Adipocyte (in vitro differentiated cells): ENCODE measurements around the gene SVOPL.
A peak's percentile ranks its signal among the peaks of the same experiment; 100 is the strongest.
"Not testable (repeated sequence)": the region's sequence is repeated elsewhere in the genome, so short reads cannot be mapped to it uniquely, and the experiment has no call there.

Source experiments
- DNase-seq: peaks from one replicate; pipeline ENCODE4 v3.0.0-alpha.2; 2015; ENCODE audit warnings: low read depth
- H3K27me3 ChIP-seq: replicated peaks from 2 replicates; pipeline ENCODE4 v1.7.0; 2013; ENCODE audit warnings: mild to moderate bottlenecking, low read length, moderate library complexity; ENCODE audit not compliant: control insufficient read depth, insufficient read depth
- H3K36me3 ChIP-seq: 2 replicates; pipeline ENCODE4 v1.7.0; 2013; ENCODE audit warnings: low read length, mild to moderate bottlenecking, moderate library complexity; ENCODE audit not compliant: control insufficient read depth, insufficient read depth, severe bottlenecking
- H3K4me1 ChIP-seq: 2 replicates; pipeline ENCODE4 v1.7.0; 2013; ENCODE audit warnings: mild to moderate bottlenecking, low read length, moderate library complexity; ENCODE audit not compliant: control insufficient read depth, insufficient read depth
- H3K4me3 ChIP-seq: 2 replicates; pipeline ENCODE4 v1.7.0; 2013; ENCODE audit warnings: mild to moderate bottlenecking, low read length, moderate library complexity
- H3K9ac ChIP-seq: 2 replicates; pipeline ENCODE4 v1.7.0; 2013; ENCODE audit warnings: mild to moderate bottlenecking, low read length, moderate library complexity
- H3K9me3 ChIP-seq: 2 replicates; pipeline ENCODE4 v1.7.0; 2013; ENCODE audit warnings: mild to moderate bottlenecking, low read length, moderate library complexity; ENCODE audit not compliant: control insufficient read depth

Gene SVOPL

DNA sequence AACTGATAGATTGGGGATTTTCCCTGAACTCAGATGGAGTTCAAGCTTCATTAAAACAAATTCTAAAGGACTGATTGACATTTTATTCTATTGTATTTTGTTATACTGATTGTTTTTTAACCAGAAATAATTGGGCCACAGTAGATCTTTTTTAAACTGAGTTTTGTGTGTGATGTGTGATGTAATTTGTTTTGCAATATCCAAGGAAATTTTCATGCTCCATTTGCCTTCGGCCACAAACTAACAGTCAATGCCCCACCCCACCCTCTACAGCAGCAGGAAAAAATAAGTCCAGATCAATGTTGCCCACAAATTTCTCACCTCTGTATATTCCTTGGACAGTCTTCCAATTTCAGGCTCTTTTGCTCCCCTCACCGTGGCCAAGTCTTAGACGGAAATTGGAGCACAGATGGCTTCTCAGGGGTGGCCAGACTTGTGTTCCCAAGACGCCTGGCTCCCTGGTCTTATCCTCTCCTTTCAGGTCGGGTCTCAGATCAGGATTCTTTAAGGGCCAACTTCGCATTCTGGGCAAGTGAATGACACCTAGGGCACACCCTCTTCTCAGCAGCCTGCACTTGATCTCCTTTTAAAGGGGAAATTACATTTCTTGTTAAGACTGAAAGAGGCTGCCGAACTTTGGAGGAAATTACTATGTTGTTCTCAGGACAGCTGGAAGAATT lies at the start of gene SVOPL:
Gene SVOPL (minus strand): TSS at position 506 of the 680 bp plus-strand sequence. CDS start 22,317 bp downstream, outside the sequence.
- no peaks in the 10 kb centered on the region for H3K36me3 ChIP-seq
- H3K9me3 ChIP-seq = no peaks in the 10 kb centered on the region
- DNase-seq = no peak
- no peak within 1 kb of the TSS for H3K9ac ChIP-seq
- H3K4me3 ChIP-seq = no peak within 1 kb of the TSS
- no peaks in the 10 kb centered on the region for H3K27me3 ChIP-seq
- H3K4me1 ChIP-seq = no peaks in the 10 kb centered on the region

DNA sequence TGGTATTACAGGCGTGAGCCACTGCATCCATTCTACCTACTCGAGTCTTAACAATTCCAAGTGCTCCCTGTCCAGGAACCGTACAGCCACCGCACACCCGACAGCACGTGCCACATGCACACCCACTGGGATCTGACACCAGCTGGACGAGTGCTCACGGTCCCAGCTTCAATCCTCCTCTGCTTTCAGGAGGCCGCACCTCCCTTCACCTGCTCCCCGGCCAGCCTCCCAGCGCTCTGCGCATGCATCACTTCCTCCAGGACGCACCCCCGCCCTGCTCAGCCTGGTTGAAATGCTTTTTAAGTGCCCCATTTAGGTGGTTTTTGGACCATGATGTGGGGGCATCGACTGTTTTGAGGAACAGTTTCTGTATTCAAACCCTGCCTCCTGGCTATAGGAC lies 49.3 kb upstream of the SVOPL start:
- Histone ChIP-seq H3K36me3 (no peaks in the 10 kb centered on the region), H3K4me3 (no peak overlapping the region), H3K27me3 (peaks cover 8% of the 10 kb centered on the region), H3K9ac (no peak overlapping the region), H3K4me1 (no peaks in the 10 kb centered on the region), H3K9me3 (peaks cover 2% of the 10 kb centered on the region)
- no peak for DNase-seq

DNA sequence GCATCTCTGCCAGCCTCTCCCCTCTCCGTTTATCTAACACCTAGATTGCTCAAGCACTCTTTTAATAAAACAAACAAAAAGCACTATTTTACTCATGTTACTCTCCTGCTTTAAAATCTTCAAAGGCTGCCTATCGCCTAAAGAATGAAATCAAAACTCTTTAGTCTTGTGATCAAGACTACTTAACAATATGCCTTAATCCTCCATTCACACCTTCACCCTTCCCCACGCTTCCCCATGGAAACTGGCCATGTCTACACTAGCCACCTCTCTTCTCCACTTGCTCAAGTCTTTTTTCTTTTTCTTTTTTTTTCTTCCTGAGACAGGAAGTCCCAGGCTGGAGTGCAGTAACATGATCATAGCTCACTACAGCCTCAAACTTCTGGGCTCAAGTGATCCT lies 48.8 kb upstream of the SVOPL start:
- peaks cover 8% of the 10 kb centered on the region for H3K27me3 ChIP-seq
- no peaks in the 10 kb centered on the region for H3K36me3 ChIP-seq
- H3K4me1 ChIP-seq = no peaks in the 10 kb centered on the region
- H3K9me3 ChIP-seq = peaks cover 2% of the 10 kb centered on the region
- no peak for DNase-seq
- no peak overlapping the region for H3K4me3 ChIP-seq
- H3K9ac ChIP-seq = no peak overlapping the region

DNA sequence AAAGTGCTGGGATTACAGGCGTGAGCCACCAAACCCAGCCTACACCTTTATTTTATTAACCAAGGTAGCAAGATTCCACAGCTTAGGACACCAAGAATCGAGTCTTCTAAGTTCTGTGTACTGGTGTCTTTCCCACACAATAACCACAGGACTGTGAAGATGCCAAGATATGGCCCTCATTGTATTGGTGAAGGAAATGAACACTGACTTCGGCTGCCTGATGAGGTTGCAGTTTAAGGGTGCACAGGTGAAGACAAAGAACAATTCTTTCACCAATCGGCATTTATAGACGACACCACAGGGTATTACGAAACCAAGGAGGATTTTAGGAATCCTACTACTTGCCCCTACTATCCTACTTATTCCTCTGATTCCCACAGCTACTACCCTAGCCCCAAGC lies 47.5 kb upstream of the SVOPL start:
- Histone ChIP-seq H3K9ac (no peak overlapping the region), H3K4me3 (no peak overlapping the region), H3K9me3 (peaks cover 2% of the 10 kb centered on the region), H3K4me1 (no peaks in the 10 kb centered on the region), H3K36me3 (no peaks in the 10 kb centered on the region), H3K27me3 (peaks cover 8% of the 10 kb centered on the region)
- no peak for DNase-seq

DNA sequence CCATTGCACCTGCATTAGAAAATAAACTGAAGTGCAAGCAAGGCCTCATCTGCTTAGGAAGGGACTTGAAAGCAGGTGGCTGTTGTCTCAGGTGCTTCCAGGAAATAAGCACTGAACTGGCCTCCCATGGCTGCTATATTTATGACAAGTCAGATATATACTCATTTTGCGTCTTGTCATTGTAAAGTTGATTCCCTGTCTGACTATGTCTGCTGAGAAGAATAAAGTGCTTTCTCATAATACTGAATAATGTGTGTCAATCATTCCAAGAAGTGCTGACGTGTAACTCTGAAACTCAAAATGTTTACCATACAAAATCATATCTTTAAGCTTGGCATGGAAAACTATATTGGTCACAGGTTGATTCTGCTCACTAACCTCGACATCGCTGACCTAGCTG lies 44.9 kb upstream of the SVOPL start:
- Histone ChIP-seq H3K4me3 (no peak overlapping the region), H3K4me1 (no peaks in the 10 kb centered on the region), H3K9me3 (peaks cover 2% of the 10 kb centered on the region), H3K27me3 (peaks cover 6% of the 10 kb centered on the region), H3K9ac (no peak overlapping the region), H3K36me3 (no peaks in the 10 kb centered on the region)
- no peak for DNase-seq

- H3K9ac ChIP-seq = no peak overlapping the region
- no peaks in the 10 kb centered on the region for H3K27me3 ChIP-seq
- H3K9me3 ChIP-seq = no peaks in the 10 kb centered on the region
- no peak overlapping the region for H3K4me3 ChIP-seq
- H3K4me1 ChIP-seq = no peaks in the 10 kb centered on the region
- no peak for DNase-seq
- H3K36me3 ChIP-seq = no peaks in the 10 kb centered on the region
These were observed 44.0 kb upstream of the SVOPL start for GRCh38 chr7:138745189-138745588.

DNA sequence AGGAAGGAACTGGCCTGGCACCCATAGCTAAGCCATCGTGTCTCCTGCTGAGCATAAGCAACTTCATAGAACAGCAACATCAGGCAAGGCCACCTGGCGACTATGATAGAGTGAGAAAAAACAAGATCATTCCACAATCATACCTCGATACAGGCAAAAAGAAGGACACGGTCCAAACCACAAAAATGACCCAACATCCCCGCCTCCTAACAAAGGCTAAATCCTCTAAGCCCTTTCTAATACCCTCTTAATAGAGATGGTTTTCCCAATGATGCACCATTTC lies 40.2 kb upstream of the SVOPL start:
- no peak for DNase-seq
- Histone ChIP-seq H3K9me3 (no peaks in the 10 kb centered on the region), H3K36me3 (no peaks in the 10 kb centered on the region), H3K9ac (no peak overlapping the region), H3K4me3 (no peak overlapping the region), H3K4me1 (no peaks in the 10 kb centered on the region), H3K27me3 (no peaks in the 10 kb centered on the region)

DNA sequence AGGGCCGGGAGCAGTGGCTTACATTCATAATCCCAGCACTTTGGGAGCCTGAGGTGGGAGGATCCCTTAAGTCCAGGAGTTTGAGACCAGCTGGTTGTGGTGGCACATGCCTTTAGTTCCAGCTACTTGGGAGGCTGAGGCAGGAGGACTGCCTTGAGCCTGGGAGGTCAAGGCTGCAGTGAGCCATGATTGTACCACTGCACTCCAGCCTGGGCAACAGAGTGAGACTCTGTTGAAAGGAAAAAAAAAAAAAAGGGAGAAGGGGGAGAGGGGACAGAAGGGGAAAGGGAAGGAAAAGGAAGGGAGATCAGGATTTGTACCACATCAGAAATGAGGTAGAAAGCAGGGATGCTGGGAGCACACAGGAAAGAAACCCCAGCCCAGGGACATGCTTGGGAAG lies 38.7 kb upstream of the SVOPL start:
- H3K9me3 ChIP-seq = no peaks in the 10 kb centered on the region
- H3K27me3 ChIP-seq = peaks cover 2% of the 10 kb centered on the region
- no peak for DNase-seq
- H3K36me3 ChIP-seq = no peaks in the 10 kb centered on the region
- H3K4me1 ChIP-seq = no peaks in the 10 kb centered on the region
- no peak overlapping the region for H3K4me3 ChIP-seq
- H3K9ac ChIP-seq = no peak overlapping the region

DNA sequence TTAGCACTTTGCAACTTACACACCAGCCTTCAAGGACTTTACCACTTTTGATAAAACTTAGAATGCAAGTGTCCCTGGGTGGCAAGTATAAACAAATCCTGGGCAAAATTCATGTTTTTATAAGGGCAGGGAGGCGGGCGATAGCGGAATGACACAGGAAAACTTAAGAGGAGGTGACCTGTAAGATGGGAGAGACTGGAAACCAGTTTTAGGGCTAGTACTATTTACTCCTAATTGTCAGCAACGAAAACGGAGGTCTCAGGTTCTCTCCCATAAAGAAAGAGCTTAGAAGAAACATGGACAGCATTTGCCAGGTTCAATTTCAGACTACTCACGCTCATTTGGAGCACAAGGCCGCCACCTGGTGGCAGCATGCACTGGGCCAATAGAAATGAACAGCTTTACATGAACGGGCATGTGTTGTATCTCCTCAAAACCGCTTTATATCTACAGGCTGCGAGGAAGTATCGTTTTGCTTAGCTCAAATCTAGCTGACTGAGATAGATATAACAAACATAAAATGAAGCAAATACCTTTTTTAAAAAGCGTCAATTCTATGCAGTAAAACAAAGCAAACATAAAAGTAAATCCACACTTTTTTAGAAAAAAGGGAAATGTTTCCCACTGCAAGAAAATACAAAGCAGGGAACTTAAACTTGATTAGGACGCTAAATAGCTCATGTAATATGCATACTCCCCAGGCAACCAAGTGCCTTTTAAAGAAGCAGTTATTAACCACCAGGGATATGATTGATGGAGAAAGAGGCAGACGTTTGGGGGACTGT lies 37.6 kb upstream of the SVOPL start:
- no peaks in the 10 kb centered on the region for H3K9me3 ChIP-seq
- H3K4me1 ChIP-seq = no peaks in the 10 kb centered on the region
- peak; percentile 91 for DNase-seq
- no peak overlapping the region for H3K9ac ChIP-seq
- no peaks in the 10 kb centered on the region for H3K36me3 ChIP-seq
- H3K4me3 ChIP-seq = no peak overlapping the region
- peaks cover 2% of the 10 kb centered on the region for H3K27me3 ChIP-seq

DNA sequence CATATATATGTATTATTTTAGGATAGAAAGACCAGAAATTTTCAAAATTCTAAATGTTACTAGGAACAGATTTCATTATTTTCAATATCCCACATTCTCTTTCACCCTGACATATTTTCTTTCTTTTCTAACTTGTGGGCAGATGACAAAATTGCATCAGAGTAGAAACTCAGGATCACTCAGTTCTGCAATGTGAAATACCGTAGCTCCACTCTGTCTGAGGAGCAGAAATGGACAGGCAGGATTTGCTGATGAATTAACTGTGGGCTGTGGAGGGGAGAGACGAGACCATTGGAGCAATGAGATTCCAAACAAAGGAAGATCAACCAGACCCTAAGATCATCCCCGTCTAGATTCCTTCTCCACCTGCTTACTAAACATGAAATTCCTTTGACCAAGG lies 37.0 kb upstream of the SVOPL start:
- DNase-seq = no peak
- Histone ChIP-seq H3K4me1 (no peaks in the 10 kb centered on the region), H3K9me3 (no peaks in the 10 kb centered on the region), H3K36me3 (no peaks in the 10 kb centered on the region), H3K27me3 (peaks cover 2% of the 10 kb centered on the region), H3K9ac (no peak overlapping the region), H3K4me3 (no peak overlapping the region)

DNA sequence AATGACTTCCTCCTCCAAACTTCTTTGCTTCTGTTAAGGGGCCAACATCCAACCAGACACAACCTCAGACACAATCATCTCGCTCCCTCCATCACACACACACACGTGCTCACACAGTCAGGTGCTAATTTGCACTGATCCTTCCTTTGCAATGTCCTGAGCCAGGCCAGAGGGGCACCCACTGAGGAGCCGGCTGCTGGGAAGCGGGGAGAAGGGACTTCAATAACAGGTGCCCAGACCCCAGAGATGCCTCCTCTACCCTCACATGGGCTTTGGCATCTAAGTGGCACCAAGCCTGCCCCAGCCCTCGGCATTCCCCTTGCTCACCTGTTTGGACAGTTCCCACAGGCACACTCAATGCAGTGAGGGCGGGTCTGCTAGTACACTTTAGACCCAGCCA lies 34.2 kb upstream of the SVOPL start:
- no peak overlapping the region for H3K4me3 ChIP-seq
- H3K36me3 ChIP-seq = no peaks in the 10 kb centered on the region
- H3K27me3 ChIP-seq = peaks cover 2% of the 10 kb centered on the region
- DNase-seq = no peak
- H3K9ac ChIP-seq = no peak overlapping the region
- H3K9me3 ChIP-seq = no peaks in the 10 kb centered on the region
- H3K4me1 ChIP-seq = no peaks in the 10 kb centered on the region

- H3K9ac ChIP-seq, H3K27me3 ChIP-seq, H3K4me1 ChIP-seq, H3K36me3 ChIP-seq, H3K9me3 ChIP-seq, H3K4me3 ChIP-seq, DNase-seq: not testable (repeated sequence)
These were observed 30.6 kb upstream of the SVOPL start for GRCh38 chr7:138731733-138732132.
